HG02973 (cell line): ENCODE results near the gene SEZ6L2.
A peak's percentile ranks its signal among the peaks of the same experiment; 100 is the strongest.
"Not testable (repeated sequence)": the region's sequence is repeated elsewhere in the genome, so short reads cannot be mapped to it uniquely, and the experiment has no call there.

ENCODE experiments used
- ATAC-seq: cut with Tn5 transposase; IDR thresholded peaks from one replicate; pipeline ENCODE4 v1.9.1; 2021; ENCODE audit warnings: moderate library complexity; ENCODE audit not compliant: unreplicated experiment

Gene SEZ6L2

DNA sequence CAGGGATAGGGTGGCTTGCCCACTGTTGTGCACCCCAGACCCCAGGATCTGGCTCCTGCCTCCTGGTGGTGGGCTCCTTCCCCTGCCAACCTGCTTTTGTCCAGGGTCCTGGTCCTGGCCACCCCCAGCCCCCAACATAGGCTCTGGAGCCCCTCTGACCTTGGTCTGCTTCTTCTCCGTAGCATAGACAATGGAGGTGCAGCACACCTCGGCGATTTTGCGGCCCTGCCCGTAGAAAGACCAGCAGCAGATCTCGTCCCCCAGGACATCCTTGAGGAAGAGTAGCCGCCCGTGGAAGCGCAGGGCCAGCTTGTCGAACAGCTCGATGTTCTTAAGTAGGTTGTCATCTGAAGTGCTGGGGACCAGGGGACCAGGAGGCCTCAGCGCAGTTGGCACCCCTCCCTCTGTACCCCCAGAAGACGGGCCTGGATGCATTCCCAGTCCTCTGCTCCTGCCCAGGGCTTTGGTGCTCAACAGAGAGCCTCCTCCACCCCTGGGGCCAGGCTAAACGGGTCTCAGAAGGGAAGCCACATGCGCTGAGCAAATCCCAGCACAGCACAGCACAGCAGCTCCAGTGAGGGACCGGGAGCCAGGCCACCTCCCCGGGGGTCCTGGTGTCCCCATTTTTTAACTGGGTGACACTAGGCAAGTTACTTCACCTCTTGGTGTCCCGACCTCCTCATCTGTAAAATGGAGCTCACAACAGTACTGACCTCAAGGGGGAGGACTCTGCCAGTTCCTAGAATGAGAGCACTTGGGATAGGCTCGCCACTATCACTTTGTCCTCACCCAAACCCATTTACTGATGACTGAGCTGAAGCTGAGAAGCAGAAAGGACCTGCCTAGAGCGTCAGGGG is 11.7 kb upstream of the SEZ6L2 start:
- ATAC-seq = no peak

DNA sequence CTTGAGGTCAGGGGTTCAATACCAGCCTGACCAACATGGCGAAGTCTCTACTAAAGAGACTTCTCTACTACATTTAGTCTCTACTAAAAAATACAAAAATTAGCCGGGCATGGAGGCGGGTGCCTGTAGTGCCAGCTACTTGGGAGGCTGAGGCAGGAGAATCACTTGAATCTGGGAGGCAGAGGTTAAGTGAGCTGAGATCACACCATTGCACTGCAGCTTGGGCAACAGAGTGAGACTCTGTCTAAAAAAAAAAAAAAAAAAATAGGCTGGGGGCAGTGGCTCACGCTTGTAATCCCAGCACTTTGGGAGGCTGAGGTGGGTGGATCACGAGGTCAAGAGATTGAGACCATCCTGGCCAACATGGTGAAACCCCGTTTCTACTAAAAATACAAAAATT is 10.5 kb upstream of the SEZ6L2 start:
- not testable (repeated sequence) for ATAC-seq

DNA sequence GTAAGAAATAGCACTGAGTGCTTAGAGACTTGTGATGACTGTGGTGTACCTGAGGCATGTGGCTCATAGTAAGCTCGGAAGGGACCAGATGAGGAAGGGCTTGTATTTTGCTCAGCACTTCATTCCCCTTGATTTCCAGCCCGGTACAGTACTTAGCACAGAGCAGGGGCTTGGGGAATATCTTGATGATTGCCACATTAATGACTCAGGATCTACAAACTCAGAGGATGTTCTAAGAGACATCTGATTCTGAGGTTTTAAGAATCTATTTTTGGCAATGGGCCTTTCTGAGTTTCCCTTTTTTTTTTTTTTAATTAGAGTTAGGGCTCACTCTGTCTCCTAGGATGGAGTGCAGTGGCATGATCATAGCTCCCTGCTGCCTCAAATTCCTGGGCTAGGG is 10.0 kb upstream of the SEZ6L2 start:
- ATAC-seq = no peak

DNA sequence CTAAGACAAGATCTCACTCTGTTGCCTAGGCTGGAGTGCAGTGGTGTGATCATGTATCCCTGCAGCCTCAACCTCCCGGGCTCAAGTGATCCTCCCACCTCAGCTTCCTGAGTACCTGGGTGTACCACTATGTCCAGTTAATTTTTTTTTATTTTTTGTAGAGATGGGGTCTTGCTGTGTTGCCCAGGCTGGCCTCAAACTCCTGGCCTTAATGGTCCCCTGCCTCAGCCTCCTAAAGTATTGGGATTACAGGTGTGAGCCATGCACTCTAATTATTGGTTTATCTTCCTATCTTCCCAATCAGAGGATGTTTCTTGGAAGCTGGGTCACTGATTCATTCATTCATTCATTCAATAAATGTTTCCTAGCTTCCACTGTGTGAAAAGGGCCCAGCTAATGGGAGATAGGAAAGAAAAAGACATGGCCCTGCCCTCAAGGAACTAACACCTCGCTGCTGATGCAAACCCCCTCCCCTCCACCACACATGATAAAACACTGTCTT is 9.4 kb upstream of the SEZ6L2 start:
- ATAC-seq = no peak

DNA sequence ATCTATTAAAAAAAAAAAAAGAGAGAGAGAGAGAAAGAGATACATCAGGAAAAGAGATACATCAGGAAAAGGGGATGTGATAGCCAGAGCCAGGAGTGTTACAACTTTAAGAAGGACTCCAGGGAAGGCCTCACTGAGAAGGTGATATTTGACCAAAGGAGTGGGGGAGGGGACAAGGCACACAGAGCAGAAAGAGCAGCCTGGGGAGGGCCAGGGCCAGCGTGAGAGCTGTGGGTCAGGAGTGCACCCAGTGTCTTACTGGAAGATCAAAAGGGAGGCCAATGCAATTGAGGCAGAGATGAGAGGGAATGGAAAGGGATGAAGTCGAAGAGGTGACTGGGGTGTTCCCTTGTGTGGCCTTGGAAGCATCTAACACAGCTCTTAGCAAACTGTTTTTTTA is 8.6 kb upstream of the SEZ6L2 start:
- ATAC-seq = no peak

DNA sequence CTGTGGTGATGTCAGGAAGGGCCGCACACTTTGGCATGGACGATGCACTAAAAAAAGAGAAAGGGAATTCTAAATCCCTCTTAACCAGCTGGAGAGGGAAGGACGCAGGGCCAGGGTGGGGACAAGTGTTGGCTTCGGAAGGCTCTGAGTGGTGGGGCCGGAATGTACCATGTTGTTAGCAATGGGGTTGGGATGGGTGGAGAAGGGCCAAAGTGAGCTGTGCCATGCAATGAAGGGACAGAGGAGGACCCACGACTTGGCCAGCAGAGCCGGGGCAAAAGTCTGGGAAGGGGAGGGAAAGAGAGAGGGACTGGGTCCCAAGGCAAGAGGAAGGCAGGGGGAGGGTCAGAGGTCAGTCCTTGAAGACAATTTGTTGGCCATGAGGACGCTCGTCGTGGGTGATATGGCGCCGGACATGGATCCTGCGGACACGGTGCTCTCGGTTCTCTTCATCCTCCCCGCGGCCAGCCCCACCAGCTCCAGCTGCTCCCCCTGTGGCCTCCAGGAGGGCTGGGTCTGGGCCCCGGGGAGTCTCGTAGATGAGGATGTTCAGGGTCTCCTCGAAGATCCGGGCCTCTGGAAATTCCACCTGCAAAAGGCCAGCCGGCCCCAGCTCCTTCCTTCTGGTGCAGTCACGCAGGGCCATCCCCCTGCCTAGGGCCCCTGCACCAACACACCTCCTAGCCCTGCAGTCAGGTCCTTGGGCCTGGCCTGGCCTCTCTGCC is 7.3 kb upstream of the SEZ6L2 start:
- ATAC-seq = no peak

DNA sequence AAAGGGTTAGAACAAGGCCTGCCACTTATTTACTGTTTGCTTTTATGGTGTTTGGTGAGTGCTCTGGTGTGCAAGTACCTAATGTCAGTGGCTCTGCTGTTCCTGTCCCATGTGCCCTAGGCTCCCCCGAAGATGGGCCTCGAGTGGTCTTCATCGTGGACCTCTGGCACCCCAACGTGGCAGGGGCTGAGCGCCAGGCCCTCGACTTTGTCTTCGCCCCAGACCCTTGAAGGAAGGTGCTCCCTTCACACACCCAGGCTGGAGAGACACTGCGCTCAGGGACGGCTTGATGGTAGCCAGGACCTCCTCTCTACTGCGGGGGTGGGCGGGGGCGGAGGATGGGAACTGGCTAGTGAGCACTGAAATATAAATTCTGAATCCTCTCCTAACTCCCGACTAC is 6.3 kb upstream of the SEZ6L2 start:
- no peak for ATAC-seq

DNA sequence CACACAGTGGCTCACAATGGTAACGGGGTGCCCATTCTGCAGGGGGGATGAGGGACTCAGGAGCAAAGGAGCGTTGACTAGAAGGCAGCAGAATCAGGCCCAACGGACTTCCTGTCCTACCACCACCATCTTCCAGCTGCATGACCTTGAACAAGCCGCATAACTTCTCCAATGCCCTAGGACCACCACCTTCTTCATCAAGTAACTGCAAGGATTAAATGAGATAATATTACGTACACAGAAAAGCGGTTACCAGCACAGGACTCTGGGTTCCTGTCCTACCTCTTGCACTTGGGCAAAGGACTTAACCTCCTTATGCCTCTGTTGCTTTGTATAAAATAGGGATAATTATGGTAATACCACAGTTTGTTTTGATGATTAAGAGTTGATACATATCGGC is 5.6 kb upstream of the SEZ6L2 start:
- no peak for ATAC-seq

DNA sequence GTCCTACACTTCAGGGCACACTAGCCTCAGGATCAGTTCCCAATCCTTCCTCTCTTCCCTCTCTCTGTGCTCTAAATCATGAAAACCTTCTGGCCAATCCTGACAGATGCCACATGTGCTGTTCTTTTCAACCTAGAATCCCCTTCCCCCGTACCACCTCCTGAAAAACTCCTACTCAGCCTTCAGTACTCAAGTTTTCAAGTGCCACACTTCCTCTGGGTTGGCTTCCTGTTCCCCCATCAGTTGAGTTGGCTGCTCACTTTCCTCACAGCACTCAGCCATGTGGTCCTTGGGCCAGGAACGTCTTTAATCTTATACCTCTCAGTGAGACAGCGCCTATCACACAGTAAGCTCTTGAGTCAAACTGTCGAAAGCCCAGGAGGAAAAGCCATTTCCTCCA is 4.2 kb upstream of the SEZ6L2 start:
- no peak for ATAC-seq

DNA sequence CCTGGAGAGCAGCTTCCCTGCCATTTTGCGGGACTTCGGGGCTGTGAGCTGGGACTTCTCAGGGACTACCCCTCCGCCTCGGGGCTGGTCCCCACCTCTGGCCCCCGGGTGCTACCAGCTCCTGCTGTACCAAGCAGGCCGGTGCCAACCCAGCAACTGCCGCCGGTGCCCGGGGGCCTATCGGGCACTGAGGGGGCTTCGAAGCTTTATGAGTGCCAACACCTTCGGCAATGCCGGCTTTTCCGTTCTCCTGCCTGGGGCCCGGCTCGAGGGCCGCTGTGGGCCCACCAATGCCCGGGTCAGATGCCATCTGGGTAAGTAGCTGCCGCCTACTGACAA is 2.2 kb upstream of the SEZ6L2 start:
- no peak for ATAC-seq

DNA sequence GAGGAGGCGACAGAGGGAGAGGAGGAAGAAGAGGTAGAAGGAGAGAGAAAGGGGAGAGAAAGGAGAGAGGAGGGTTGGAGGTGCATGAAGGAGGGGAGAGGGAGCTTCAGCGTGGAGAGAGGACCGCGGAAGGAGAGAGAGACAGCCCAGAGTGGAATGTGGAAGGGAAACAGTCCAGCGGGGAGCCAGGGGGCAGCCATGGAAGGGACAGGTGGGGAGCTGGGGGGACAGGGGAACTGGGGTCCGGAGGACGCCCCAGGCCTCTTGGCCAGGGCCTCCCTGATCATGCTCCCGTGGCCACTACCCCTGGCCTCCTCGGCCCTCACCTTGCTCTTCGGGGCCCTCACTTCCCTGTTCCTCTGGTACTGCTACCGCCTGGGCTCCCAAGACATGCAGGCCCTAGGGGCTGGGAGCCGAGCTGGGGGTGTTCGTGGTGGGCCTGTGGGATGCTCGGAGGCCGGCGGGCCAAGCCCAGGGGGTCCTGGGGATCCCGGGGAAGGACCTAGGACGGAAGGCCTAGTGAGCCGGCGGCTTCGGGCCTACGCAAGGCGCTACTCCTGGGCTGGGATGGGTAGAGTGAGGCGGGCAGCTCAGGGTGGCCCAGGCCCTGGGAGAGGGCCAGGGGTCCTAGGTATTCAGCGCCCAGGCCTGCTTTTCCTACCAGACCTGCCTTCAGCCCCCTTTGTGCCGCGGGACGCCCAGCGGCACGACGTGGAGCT is 1.7 kb upstream of the SEZ6L2 start:
- no peak for ATAC-seq

DNA sequence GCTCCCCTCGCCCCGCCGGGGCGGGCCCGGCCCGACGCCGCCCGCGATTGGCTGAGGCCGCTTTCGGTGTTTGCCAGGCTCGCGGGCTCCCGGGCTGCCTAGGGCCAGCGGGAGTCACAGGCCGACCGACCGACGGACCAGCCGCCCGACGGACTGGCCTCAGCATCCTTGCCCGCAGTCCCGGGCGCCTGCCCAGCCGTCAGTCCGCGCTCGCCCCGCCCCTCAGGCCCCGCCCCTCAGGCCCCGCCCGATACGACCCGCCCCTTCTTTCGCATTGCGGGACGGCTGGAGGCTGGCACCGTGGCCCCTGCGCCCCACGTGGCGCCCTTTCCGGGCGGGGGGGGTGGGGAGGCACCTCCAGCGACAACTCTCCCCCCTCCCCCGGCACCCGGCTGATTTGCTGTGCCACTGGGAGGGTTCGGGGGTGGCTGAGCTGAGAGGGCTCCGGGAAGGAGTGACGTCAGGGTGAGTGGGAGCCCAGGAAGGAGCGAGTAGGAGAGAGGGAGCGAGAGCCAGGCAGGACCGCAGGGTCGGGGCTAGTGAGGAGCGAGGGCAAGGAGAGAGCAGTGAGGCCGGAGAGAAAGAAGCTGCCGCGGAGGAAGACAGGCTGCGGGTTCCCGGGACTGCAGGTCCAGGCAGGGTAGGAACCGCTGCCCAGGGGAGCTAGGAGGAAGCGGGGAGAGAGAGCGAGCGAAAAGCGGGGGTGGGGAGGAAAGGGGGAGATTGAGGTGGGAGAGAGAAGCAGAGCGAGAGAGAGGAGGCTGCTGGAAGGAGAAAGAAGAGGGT is 945 bp upstream of the SEZ6L2 start, which contains the start of gene ASPHD1:
Gene ASPHD1 (plus strand): TSS at position 387 of the 786 bp plus-strand sequence. CDS start 484 bp downstream, outside the sequence.
- ATAC-seq = peak; percentile 55

DNA sequence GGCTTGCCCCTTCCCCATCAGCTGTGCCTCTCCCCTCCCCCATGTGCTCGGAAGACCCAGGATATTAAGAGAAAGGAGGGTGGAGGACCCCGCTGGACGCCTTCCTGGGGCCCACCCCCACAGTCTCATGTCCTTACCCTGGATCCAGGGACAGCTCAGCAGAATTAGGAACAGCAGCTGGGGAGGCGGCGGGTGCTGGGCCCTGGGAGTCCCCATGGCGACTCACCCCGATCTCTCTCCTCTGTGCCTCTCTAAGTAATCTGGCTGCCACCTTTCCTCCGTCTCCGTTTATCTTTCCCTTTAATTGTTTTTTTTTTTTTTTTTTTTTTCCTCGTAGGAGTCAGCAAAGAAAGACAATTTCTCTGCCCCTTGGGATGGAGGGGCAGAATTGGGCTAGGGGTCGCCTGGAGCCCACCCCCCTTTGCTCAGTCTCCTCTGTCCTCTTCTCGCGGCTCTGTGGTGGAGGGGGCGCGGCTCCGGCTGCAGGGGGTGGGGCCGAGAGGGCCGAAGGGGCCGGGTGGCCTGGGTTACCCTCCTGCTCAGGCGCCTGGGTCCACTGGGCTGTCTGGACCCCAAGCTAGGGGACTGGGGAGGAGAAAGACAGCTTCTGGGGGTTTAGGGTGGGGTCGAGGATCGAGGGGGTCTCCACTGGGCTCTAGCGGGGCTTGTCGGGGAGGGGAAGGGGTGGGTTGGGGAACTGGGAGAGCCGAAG is 390 bp downstream of the SEZ6L2 start:
- ATAC-seq = no peak

DNA sequence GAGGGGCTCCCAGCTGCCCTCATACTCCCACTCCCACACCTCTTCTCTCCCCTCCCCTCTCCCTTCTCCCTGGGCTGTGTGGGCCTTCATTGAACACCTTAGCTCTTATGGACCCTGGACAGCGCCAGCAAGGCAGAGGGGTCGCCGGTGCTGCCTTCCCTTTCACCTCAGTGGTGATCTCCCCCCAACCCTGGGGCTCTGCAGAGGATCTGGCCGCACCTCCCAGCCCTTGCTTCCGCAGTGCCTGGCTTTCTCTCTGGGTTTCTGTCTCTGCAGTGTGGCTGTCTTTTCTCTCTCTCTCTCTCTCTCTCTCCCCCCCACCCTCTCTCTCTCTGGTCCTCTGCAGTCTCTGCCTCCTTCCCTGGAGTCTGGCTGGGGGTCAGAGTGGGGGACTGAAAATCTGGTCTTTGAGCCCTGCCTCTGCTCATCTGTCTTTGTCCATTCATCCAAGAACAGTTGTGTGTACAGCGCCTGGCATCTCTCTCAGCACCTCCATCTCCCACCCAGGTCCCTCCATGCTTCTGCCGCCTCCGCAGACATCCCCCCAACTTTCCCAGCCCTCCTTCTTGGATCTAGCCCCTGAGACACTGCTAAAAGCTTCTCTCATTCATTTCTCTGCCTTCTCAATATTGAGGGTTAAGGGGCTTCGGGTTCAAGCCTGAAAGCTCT is 1.1 kb downstream of the SEZ6L2 start:
- ATAC-seq = no peak

DNA sequence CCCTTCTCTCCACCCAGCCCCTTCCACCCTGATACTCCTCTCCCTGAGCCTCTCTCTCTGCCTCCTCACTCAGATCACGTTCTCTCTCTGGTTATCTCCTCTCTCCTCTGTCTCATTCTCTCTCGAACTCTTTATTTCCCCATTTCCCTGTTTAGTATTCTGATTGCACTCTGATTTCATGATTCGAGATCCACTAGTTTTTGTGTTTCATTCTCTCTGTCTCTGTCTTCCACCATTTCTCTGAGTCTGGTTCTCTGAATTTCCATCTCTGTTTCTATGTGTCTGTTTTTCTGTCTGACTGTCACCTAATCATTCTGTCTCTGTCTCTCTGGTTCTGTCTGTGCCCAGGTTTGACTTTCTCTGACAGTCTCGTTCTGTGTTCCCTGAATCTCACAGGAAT is 2.0 kb downstream of the SEZ6L2 start:
- ATAC-seq = no peak

DNA sequence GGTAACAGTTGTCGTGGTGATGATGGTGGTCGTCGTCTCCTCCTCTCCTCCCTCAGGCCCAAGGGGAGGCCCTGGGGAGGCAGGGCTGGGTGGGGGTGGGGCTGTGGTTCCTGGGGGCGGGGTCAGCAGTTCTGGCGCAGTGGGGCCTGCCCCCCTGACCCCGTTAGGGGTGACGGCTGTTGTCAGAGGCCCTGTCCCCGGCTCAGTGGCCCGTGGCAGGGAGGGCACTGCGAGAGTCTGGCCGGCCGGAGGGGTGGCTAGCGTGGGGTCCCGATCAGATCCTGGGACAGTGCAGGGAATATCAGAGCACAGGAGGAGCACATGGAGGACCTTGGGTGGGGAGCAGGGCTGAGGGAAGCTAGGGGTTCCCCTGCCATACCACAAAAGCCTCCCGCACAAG is 2.5 kb downstream of the SEZ6L2 start:
- no peak for ATAC-seq

DNA sequence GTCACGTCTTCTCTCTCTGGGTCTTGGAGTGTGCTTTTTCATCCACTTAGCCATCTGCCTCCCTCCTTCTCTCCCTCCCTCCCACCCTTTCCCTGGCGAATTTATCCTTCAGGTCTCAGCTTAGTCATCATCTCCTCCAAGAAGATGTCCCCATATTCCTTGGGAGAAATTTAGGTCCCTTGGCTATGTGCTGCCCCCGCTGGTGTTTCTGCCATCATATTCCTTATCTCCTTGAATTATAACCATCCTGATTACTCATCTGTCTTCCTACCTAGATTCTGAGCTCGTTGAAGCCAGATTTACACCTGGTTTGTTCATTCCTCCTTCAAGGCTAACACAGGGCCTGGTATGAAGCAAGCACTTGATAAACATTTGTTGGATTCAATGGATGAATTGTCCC is 5.0 kb downstream of the SEZ6L2 start:
- ATAC-seq = no peak

DNA sequence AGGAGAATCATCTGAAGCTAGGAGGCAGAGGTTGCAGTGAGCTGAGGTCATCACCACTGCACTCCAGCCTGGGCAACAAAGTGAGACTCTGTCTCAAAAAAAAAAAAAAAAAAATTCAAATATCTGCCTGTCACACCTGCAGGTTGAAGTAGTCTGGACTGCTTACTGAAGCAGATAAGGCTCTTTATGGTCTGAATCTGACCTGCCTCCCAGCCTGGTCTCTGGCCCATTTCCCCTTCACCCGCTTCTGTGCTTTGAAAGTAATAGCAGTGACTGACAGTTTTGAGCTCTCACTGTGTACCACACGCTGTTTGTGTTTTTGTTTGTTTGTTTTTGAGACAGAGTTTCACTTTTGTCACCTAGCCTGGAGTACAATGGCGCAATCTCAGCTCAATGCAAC is 5.8 kb downstream of the SEZ6L2 start:
- no peak for ATAC-seq

DNA sequence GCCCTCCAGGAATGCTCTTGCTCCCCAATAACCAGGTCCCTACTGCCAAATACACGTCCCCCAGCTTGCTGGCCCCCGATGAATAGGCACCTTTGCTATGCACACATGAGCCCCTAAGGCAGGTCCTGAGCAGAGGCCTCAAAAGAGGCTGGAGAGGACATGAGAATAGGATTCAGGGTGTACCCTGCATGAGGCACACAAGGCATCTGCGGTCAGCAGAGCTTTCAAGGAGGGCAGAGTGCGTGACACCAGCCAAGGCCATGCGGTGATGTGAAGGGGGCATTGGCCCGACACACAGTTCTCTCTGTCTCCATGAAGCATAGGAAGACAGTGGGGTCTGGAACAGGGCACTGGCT is 6.9 kb downstream of the SEZ6L2 start:
- ATAC-seq = no peak
